IMR-90 (cell line): Measurements from ENCODE around the gene FGB. TPM values are rescaled to one million over a fixed set of nuclear protein-coding genes. Genes with fewer than 3 reads are reported as not detected.

Experiments
- ATAC-seq: fragments of 200-7000 bp; cut with Tn5 transposase; 2 replicates; pipeline ENCODE4 v1.9.1; 2020; ENCODE audit warnings: low read depth, mild to moderate bottlenecking, moderate library complexity
- BruUV-seq: library from RNA; stranded (reverse); fragments of 400-500 nt; replicated peaks from 2 replicates; lab custom pipeline; 2021; lab: Mats Ljungman, UMichigan
- CTCF ChIA-PET: fragments of 300-600 bp; formaldehyde crosslinking; extraction: SDS; loops from one replicate; lab custom pipeline; 2021; ENCODE audit warnings: antibody characterized with exemption; lab: Yijun Ruan, JAX
- POLR2A ChIA-PET: fragments of 300-600 bp; sonication (Branson Sonifier 250); formaldehyde crosslinking; loops from one replicate; lab custom pipeline; 2022; ENCODE audit warnings: antibody characterized with exemption; ENCODE audit not compliant: unreplicated experiment; lab: Charles Lee
- DNase-seq: peaks from one replicate; pipeline ENCODE4 v3.0.0; 2013
- H2AFZ ChIP-seq: replicated peaks from 2 replicates; pipeline ENCODE3; 2013; ENCODE audit warnings: low read length, mild to moderate bottlenecking; ENCODE audit not compliant: poor library complexity
- H2AK5ac ChIP-seq: 2 replicates; pipeline ENCODE4 v1.6.1; 2013; ENCODE audit warnings: low read depth, low read length, inconsistent platforms
- H2AK9ac ChIP-seq: replicated peaks from 2 replicates; pipeline ENCODE3; 2013; ENCODE audit warnings: mild to moderate bottlenecking, low read depth, low read length, moderate library complexity; ENCODE audit not compliant: poor library complexity
- H2BK120ac ChIP-seq: 2 replicates; pipeline ENCODE4 v1.6.1; 2013; ENCODE audit warnings: low read depth, low read length, inconsistent platforms
- H2BK15ac ChIP-seq: 3 replicates; pipeline ENCODE4 v1.6.1; 2013; ENCODE audit warnings: low read depth, low read length, inconsistent platforms
- H2BK20ac ChIP-seq: 2 replicates; pipeline ENCODE4 v1.6.1; 2013; ENCODE audit warnings: low read depth, mild to moderate bottlenecking, inconsistent platforms, low read length, moderate library complexity
- H2BK5ac ChIP-seq: 2 replicates; pipeline ENCODE4 v1.6.1; 2013; ENCODE audit warnings: mild to moderate bottlenecking, low read depth, low read length, inconsistent platforms; ENCODE audit not compliant: poor library complexity, severe bottlenecking
- H3K14ac ChIP-seq: replicated peaks from 2 replicates; pipeline ENCODE4 v1.6.1; 2013; ENCODE audit warnings: low read depth, low read length, inconsistent platforms
- H3K18ac ChIP-seq: 2 replicates; pipeline ENCODE4 v1.6.1; 2013; ENCODE audit warnings: low read depth, low read length, control low read depth
- H3K23ac ChIP-seq: 2 replicates; pipeline ENCODE4 v1.6.1; 2013; ENCODE audit warnings: low read depth, low read length, inconsistent platforms
- H3K27ac ChIP-seq: 2 replicates; pipeline ENCODE4 v1.5.1; 2013; ENCODE audit warnings: mild to moderate bottlenecking, control low read depth, low read length; ENCODE audit not compliant: insufficient read depth
- H3K27me3 ChIP-seq: 2 replicates; pipeline ENCODE4 v1.6.1; 2013; ENCODE audit warnings: low read length; ENCODE audit not compliant: control insufficient read depth, insufficient read depth
- H3K36me3 ChIP-seq: 2 replicates; pipeline ENCODE4 v1.6.1; 2013; ENCODE audit warnings: low read length, mixed read lengths; ENCODE audit not compliant: control insufficient read depth, insufficient read depth
- H3K4ac ChIP-seq: 2 replicates; pipeline ENCODE4 v1.6.1; 2013; ENCODE audit warnings: low read depth, low read length, inconsistent platforms
- H3K4me1 ChIP-seq: 2 replicates; pipeline ENCODE4 v1.6.1; 2013; ENCODE audit warnings: low read length, mixed read lengths; ENCODE audit not compliant: control insufficient read depth, insufficient read depth
- H3K4me2 ChIP-seq: 2 replicates; pipeline ENCODE4 v1.6.1; 2013; ENCODE audit warnings: low read depth, mild to moderate bottlenecking, control low read depth, low read length, moderate library complexity
- H3K4me3 ChIP-seq: 2 replicates; pipeline ENCODE4 v1.5.1; 2013; ENCODE audit warnings: low read depth, mild to moderate bottlenecking, control low read depth, low read length, moderate library complexity; ENCODE audit not compliant: insufficient read depth
- H3K56ac ChIP-seq: 2 replicates; pipeline ENCODE4 v1.6.1; 2013; ENCODE audit warnings: low read length, inconsistent platforms; ENCODE audit not compliant: insufficient read depth; ENCODE audit errors: extremely low read depth
- H3K79me1 ChIP-seq, 2 experiments: 2 replicates each; pipeline ENCODE4 v1.6.1; 2013; ENCODE audit warnings: low read length in 2 of 2, inconsistent platforms in 1 of 2, low read depth in 1 of 2
- H3K9ac ChIP-seq: 2 replicates; pipeline ENCODE4 v1.6.1; 2013; ENCODE audit warnings: low read depth, low read length, control low read depth
- H3K9me1 ChIP-seq: 2 replicates; pipeline ENCODE4 v1.6.1; 2013; ENCODE audit warnings: low read length, inconsistent platforms; ENCODE audit not compliant: insufficient read depth
- H3K9me3 ChIP-seq: 2 replicates; pipeline ENCODE4 v1.6.1; 2013; ENCODE audit warnings: low read length; ENCODE audit not compliant: control insufficient read depth, insufficient read depth
- H4K20me1 ChIP-seq: 2 replicates; pipeline ENCODE4 v1.6.1; 2013; ENCODE audit warnings: low read length, inconsistent platforms; ENCODE audit not compliant: insufficient read depth
- H4K5ac ChIP-seq: 2 replicates; pipeline ENCODE4 v1.6.1; 2013; ENCODE audit warnings: mild to moderate bottlenecking, low read depth, low read length, control low read depth
- H4K8ac ChIP-seq, 2 experiments: 2 replicates each; pipeline ENCODE4 v1.6.1; 2013; ENCODE audit warnings: low read depth in 2 of 2, low read length in 2 of 2, control low read depth in 1 of 2, inconsistent platforms in 1 of 2
- H4K91ac ChIP-seq: 2 replicates; pipeline ENCODE4 v1.6.1; 2013; ENCODE audit warnings: low read depth, low read length, inconsistent platforms; ENCODE audit not compliant: insufficient read depth
- BHLHE40 ChIP-seq: fragments of 150-350 bp; IDR thresholded peaks from 2 replicates; pipeline ENCODE4 v1.6.1; 2016; ENCODE audit warnings: mild to moderate bottlenecking, low read depth, low read length
- CEBPB ChIP-seq: IDR thresholded peaks from 2 replicates; pipeline ENCODE4 v1.6.1; 2012; ENCODE audit warnings: low read depth, low read length, improper control_type of control experiment
- CHD1 ChIP-seq: IDR thresholded peaks from 2 replicates; pipeline ENCODE4 v1.6.1; 2012; ENCODE audit warnings: low read depth, low read length, improper control_type of control experiment
- CTCF ChIP-seq: conservative IDR thresholded peaks from 2 replicates; pipeline ENCODE4 v1.5.1; 2012; ENCODE audit warnings: mild to moderate bottlenecking, low read depth, low read length, improper control_type of control experiment
- ELK1 ChIP-seq: fragments of 150-350 bp; IDR thresholded peaks from 2 replicates; pipeline ENCODE4 v1.6.1; 2016; ENCODE audit warnings: low read depth, mild to moderate bottlenecking, low read length, moderate library complexity, borderline replicate concordance
- FOS ChIP-seq: fragments of 150-350 bp; IDR thresholded peaks from 2 replicates; pipeline ENCODE4 v1.6.1; 2016; ENCODE audit warnings: low read depth, low read length
- MAFK ChIP-seq: IDR thresholded peaks from 2 replicates; pipeline ENCODE4 v1.6.1; 2012; ENCODE audit warnings: low read depth, low read length, improper control_type of control experiment
- MAZ ChIP-seq: IDR thresholded peaks from 2 replicates; pipeline ENCODE4 v1.6.1; 2012; ENCODE audit warnings: low read depth, mild to moderate bottlenecking, low read length, improper control_type of control experiment, moderate library complexity, borderline replicate concordance
- NFE2L2 ChIP-seq: fragments of 150-350 bp; IDR thresholded peaks from 2 replicates; pipeline ENCODE4 v1.6.1; 2016; ENCODE audit warnings: low read depth, mild to moderate bottlenecking, low read length
- POLR2A ChIP-seq: IDR thresholded peaks from 2 replicates; pipeline ENCODE4 v1.6.1; 2012; ENCODE audit warnings: mild to moderate bottlenecking, low read depth, low read length
- RAD21 ChIP-seq: IDR thresholded peaks from 2 replicates; pipeline ENCODE4 v1.6.1; 2012; ENCODE audit warnings: low read length, improper control_type of control experiment
- RCOR1 ChIP-seq: IDR thresholded peaks from 2 replicates; pipeline ENCODE4 v1.6.1; 2012; ENCODE audit warnings: mild to moderate bottlenecking, low read length, improper control_type of control experiment; ENCODE audit not compliant: insufficient replicate concordance
- RFX5 ChIP-seq: IDR thresholded peaks from 2 replicates; pipeline ENCODE4 v1.8.0; 2012; ENCODE audit warnings: low read depth, mild to moderate bottlenecking, low read length, moderate library complexity
- SMC3 ChIP-seq: fragments of 150-350 bp; IDR thresholded peaks from 2 replicates; pipeline ENCODE4 v1.6.1; 2016; ENCODE audit warnings: low read depth, mild to moderate bottlenecking, antibody characterized with exemption, low read length, moderate library complexity
- WGBS, 2 experiments: methylation state at CpG; one replicate each; pipeline versions ENCODE4 v1.1.5 to v1.1.7; 2013; ENCODE audit warnings: missing lambda C conversion rate in 2 of 2; ENCODE audit not compliant: insufficient read length in 1 of 2; ENCODE audit errors: extremely low coverage in 2 of 2; 5-methylcytosine and 5-hydroxymethylcytosine counted together
- dilution Hi-C: fragments of 300-500 bp; cut with HindIII; formaldehyde crosslinking; loops from one replicate; pipeline ENCODE4 v1.14.3; 2018; ENCODE audit warnings: low sequenced_read_pairs; ENCODE audit not compliant: unreplicated experiment
- in situ Hi-C: fragments of 300-500 bp; cut with MboI; formaldehyde crosslinking; loops from 3 replicates; pipeline ENCODE4 v1.14.3; 2019; ENCODE audit warnings: low sequenced_read_pairs, inconsistent platforms, mixed read lengths
- intact Hi-C: fragments of 100-400 bp; cut with micrococcal nuclease; formaldehyde crosslinking; loops from 2 replicates; pipeline ENCODE4 v1.10.0; 2022
- polyA plus RNA-seq, 3 experiments: library from polyadenylated mRNA; depleted of rRNA; stranded (reverse); fragments of >200 nt; gene quantifications; 2 replicates each; pipeline ENCODE4 v1.2.3, GENCODE V29; 2012; ENCODE audit warnings: low replicate concordance in 1 of 3
- total RNA-seq: library from RNA; depleted of rRNA; stranded (reverse); fragments of >200 nt; gene quantifications from 2 replicates; pipeline ENCODE4 v1.2.3, GENCODE V29; 2012

Gene FGB
- total and polyA plus RNA-seq, 2 of the 4 experiments (the other 2 are of a cell fraction): not detected

- H3K4ac ChIP-seq: no peak overlapping the region
- no peak overlapping the region for H3K14ac ChIP-seq
- WGBS, 2 experiments: no CpG with 5 or more reads among the region's 3 CpGs
- no peak overlapping the region for H2BK120ac ChIP-seq
- H2AK9ac ChIP-seq: no peak overlapping the region
- no peak overlapping the region for H3K23ac ChIP-seq
- no peak overlapping the region for H3K18ac ChIP-seq
- in situ Hi-C loops (loop anchor here (25.0 kb wide), 1 partner anchor 788 kb away; no protein-coding TSS in a partner anchor), dilution Hi-C loops (no loop called here), intact Hi-C loops (no loop called here)
- no peak overlapping the region for H3K56ac ChIP-seq
- H4K91ac ChIP-seq: no peak overlapping the region
- no peak overlapping the region for H3K9ac ChIP-seq
- BruUV-seq: no TSS peak
- no peaks in the 10 kb centered on the region; the same call in 1 of the 2 replicates for H3K27me3 ChIP-seq
- no peak for TF ChIP-seq MAZ
- no peak for TF ChIP-seq CHD1
- TF ChIP-seq MAFK: no peak
- TF ChIP-seq NFE2L2: no peak
- TF ChIP-seq RFX5: no peak
- no peak for TF ChIP-seq RAD21
- TF ChIP-seq CTCF: no peak
- TF ChIP-seq ELK1: no peak
- TF ChIP-seq BHLHE40: no peak
- no peak for TF ChIP-seq CEBPB
- TF ChIP-seq FOS: no peak
- TF ChIP-seq SMC3: no peak
- no peak for TF ChIP-seq RCOR1
- no peak for TF ChIP-seq POLR2A
- H2AK5ac ChIP-seq: no peak overlapping the region
- no peak overlapping the region for H4K5ac ChIP-seq
- no peaks in the 10 kb centered on the region for H3K9me3 ChIP-seq
- no peak overlapping the region for H3K4me3 ChIP-seq
- no peaks in the 10 kb centered on the region for H3K9me1 ChIP-seq
- no peak for ATAC-seq
- no peak overlapping the region for H2BK15ac ChIP-seq
- no peak overlapping the region for H4K8ac ChIP-seq
- H4K20me1 ChIP-seq: no peaks in the 10 kb centered on the region
- CTCF ChIA-PET: interaction anchor here (0.6 kb wide), 1 partner anchor 29 kb away, joined by 3 read pairs; no protein-coding TSS in a partner anchor
- no peaks in the 10 kb centered on the region for H3K79me1 ChIP-seq
- H3K36me3 ChIP-seq: no peaks in the 10 kb centered on the region
- no peaks in the 10 kb centered on the region for H3K4me1 ChIP-seq
- POLR2A ChIA-PET: no interaction called here
- H2AFZ ChIP-seq: no peak overlapping the region
- peak; percentile 19 for DNase-seq
- no peak overlapping the region for H2BK5ac ChIP-seq
- H2BK20ac ChIP-seq: no peak overlapping the region
- no peak overlapping the region for H3K4me2 ChIP-seq
- no peak overlapping the region for H3K27ac ChIP-seq
Measured at GRCh38 chr4:154574311-154574710, 11.5 kb downstream of the FGB start.
